ENCODE results near the gene UBA3. TPM values are rescaled to one million over a fixed set of nuclear protein-coding genes. Genes with fewer than 3 reads are reported as not detected.

UBA3 gene
- total RNA-seq, 1 experiment from 2014 or later = 47.1 TPM

DNA sequence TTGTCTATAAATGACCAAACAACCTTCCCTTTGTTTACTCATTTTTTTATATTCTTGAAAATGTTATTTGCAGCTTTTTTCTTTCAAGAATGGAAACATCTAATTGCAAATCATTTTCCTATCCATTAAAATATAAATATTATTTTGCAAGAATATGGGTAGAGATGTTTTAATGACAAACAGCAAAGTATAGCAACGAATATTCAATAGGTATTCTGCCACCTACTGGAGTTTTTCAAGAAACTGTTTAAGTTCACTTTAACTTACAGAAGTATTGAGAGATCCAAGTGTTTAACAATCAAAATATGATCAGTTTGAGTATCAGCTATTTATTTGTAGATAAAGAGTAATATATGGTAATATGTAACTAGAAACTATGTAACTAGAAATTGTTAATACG, 59.7 kb downstream of the UBA3 start:
- H3K9me3 ChIP-seq (ENCODE audit: control insufficient read depth, insufficient read depth, low read depth, low read length) = no peaks in the 10 kb centered on the region
- no peaks in the 10 kb centered on the region for H3K4me1 ChIP-seq (ENCODE audit: control insufficient read depth, insufficient read depth, low read length)
- H3K4me3 ChIP-seq (ENCODE audit: low read depth in 2 of 2, low read length in 2 of 2) = no peak overlapping the region
- in situ Hi-C loops (cut with HindIII; ENCODE audit: low pct_unique_long_range_greater_than_20kb, low sequenced_read_pairs) (no loop called here), intact Hi-C loops (cut with micrococcal nuclease; ENCODE audit: unreplicated experiment) (no loop called here)
- peaks cover 18% of the 10 kb centered on the region for H3K36me3 ChIP-seq (ENCODE audit: control insufficient read depth, insufficient read depth, low read length)
- ATAC-seq (no peak), DNase-seq (ENCODE audit: low read depth, low spot score) (no peak)
- ChIA-PET POLR2A (no interaction called here), CTCF (interaction anchor here (0.6 kb wide), 1 partner anchor 32 kb away, joined by 3 read pairs; the partner anchor contains the start of gene TMF1)
- BruUV-seq (replicated peaks) = no TSS peak
- no peak overlapping the region for H3K27ac ChIP-seq (ENCODE audit: low read length)
- no peaks in the 10 kb centered on the region for H3K27me3 ChIP-seq (ENCODE audit: control insufficient read depth, insufficient read depth, low read length)
- TF ChIP-seq, protein P1, sequence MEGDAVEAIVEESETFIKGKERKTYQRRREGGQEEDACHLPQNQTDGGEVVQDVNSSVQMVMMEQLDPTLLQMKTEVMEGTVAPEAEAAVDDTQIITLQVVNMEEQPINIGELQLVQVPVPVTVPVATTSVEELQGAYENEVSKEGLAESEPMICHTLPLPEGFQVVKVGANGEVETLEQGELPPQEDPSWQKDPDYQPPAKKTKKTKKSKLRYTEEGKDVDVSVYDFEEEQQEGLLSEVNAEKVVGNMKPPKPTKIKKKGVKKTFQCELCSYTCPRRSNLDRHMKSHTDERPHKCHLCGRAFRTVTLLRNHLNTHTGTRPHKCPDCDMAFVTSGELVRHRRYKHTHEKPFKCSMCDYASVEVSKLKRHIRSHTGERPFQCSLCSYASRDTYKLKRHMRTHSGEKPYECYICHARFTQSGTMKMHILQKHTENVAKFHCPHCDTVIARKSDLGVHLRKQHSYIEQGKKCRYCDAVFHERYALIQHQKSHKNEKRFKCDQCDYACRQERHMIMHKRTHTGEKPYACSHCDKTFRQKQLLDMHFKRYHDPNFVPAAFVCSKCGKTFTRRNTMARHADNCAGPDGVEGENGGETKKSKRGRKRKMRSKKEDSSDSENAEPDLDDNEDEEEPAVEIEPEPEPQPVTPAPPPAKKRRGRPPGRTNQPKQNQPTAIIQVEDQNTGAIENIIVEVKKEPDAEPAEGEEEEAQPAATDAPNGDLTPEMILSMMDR (IDR thresholded peaks at IDR 0.05) = peak; percentile 24; the same call in 1 of the 2 replicates
- TF ChIP-seq, protein P2, sequence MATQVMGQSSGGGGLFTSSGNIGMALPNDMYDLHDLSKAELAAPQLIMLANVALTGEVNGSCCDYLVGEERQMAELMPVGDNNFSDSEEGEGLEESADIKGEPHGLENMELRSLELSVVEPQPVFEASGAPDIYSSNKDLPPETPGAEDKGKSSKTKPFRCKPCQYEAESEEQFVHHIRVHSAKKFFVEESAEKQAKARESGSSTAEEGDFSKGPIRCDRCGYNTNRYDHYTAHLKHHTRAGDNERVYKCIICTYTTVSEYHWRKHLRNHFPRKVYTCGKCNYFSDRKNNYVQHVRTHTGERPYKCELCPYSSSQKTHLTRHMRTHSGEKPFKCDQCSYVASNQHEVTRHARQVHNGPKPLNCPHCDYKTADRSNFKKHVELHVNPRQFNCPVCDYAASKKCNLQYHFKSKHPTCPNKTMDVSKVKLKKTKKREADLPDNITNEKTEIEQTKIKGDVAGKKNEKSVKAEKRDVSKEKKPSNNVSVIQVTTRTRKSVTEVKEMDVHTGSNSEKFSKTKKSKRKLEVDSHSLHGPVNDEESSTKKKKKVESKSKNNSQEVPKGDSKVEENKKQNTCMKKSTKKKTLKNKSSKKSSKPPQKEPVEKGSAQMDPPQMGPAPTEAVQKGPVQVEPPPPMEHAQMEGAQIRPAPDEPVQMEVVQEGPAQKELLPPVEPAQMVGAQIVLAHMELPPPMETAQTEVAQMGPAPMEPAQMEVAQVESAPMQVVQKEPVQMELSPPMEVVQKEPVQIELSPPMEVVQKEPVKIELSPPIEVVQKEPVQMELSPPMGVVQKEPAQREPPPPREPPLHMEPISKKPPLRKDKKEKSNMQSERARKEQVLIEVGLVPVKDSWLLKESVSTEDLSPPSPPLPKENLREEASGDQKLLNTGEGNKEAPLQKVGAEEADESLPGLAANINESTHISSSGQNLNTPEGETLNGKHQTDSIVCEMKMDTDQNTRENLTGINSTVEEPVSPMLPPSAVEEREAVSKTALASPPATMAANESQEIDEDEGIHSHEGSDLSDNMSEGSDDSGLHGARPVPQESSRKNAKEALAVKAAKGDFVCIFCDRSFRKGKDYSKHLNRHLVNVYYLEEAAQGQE (IDR thresholded peaks at IDR 0.05; ENCODE audit: insufficient read depth in 1 of 2, low read depth in 2 of 2, low read length in 1 of 2) = no peak

DNA sequence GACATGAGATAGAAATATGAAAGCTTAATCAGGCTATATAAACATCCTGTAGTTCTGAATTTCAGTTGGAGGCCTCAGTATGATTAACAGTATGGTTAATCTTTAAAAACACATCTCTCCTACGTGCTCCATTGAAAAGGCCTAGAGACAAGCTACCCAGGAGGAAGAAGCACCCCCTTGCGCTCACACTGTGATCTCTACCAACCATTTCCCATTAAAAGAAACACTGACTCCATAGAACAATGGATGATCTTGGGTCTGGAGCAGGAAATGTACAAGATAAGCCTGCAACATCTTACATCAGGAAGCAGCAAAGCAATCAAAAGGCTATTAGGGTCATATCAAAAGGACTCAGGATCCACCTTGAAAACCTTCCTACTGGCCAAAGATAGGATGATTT, 63.3 kb downstream of the UBA3 start:
- in situ Hi-C loops (cut with HindIII; ENCODE audit: low pct_unique_long_range_greater_than_20kb, low sequenced_read_pairs) = no loop called here
- TF ChIP-seq, protein P2 (IDR thresholded peaks at IDR 0.05; ENCODE audit: insufficient read depth in 1 of 2, low read depth in 2 of 2, low read length in 1 of 2) = no peak
- TF ChIP-seq POLR2AphosphoS5 (IDR thresholded peaks at IDR 0.05; ENCODE audit: low read depth, low read length) (no peak), TCF7L2 (IDR thresholded peaks at IDR 0.05; ENCODE audit: low read depth, low read length) (no peak), SIN3A (IDR thresholded peaks at IDR 0.05; ENCODE audit: borderline replicate concordance, insufficient read depth, low read depth, low read length) (no peak)
- TF ChIP-seq, protein P1 (IDR thresholded peaks at IDR 0.05) = no peak
- intact Hi-C loops (cut with micrococcal nuclease; ENCODE audit: unreplicated experiment) = no loop called here
- no peak for ATAC-seq
- Histone ChIP-seq H3K27me3 (ENCODE audit: control insufficient read depth, insufficient read depth, low read length) (no peaks in the 10 kb centered on the region), H3K27ac (ENCODE audit: low read length) (no peak overlapping the region), H3K36me3 (ENCODE audit: control insufficient read depth, insufficient read depth, low read length) (peaks cover 2% of the 10 kb centered on the region; the same call in 1 of the 2 replicates), H3K9me3 (ENCODE audit: control insufficient read depth, insufficient read depth, low read depth, low read length) (no peaks in the 10 kb centered on the region), H3K4me3 (ENCODE audit: low read depth in 2 of 2, low read length in 2 of 2) (no peak overlapping the region), H3K4me1 (ENCODE audit: control insufficient read depth, insufficient read depth, low read length) (peaks cover 4% of the 10 kb centered on the region; the same call in 1 of the 2 replicates)
- DNase-seq (ENCODE audit: low read depth, low spot score) = no peak
- CTCF ChIA-PET = no interaction called here
- POLR2A ChIA-PET = interaction anchor here (0.6 kb wide), 1 partner anchor 12 kb away, joined by 4 read pairs; no protein-coding TSS in a partner anchor
- BruUV-seq (replicated peaks) = no TSS peak
